PC-9 (cell line): ENCODE data around the gene GCGR. TPM values are rescaled to one million over a fixed set of nuclear protein-coding genes. Genes with fewer than 3 reads are reported as not detected.

Source experiments
- BruUV-seq: library from RNA; stranded (reverse); fragments of 400-500 nt; replicated peaks from 2 replicates; lab custom pipeline; 2021; lab: Mats Ljungman, UMichigan
- CTCF ChIA-PET: fragments of 300-600 bp; sonication (Branson Sonifier 250); formaldehyde crosslinking; loops from one replicate; lab custom pipeline; 2022; ENCODE audit warnings: antibody characterized with exemption; lab: Charles Lee
- POLR2A ChIA-PET: fragments of 300-600 bp; sonication (Branson Sonifier 250); formaldehyde crosslinking; loops from one replicate; lab custom pipeline; 2022; ENCODE audit warnings: antibody characterized with exemption; ENCODE audit not compliant: unreplicated experiment; lab: Charles Lee
- DNase-seq, 2 experiments: peaks; one replicate each; pipeline versions ENCODE4 v3.0.0 to v3.0.0-alpha.2; 2015 to 2022; ENCODE audit warnings: mixed read lengths in 1 of 2
- H2AFZ ChIP-seq: fragments of 200-600 bp; sonication (generic); 2 replicates; pipeline ENCODE4 v1.8.1; 2017; ENCODE audit warnings: antibody characterized with exemption
- H3F3A ChIP-seq: fragments of 200-600 bp; sonication (generic); 2 replicates; pipeline ENCODE4 v1.8.1; 2017; ENCODE audit warnings: antibody characterized with exemption, mild to moderate bottlenecking, low read depth; ENCODE audit not compliant: insufficient read depth
- H3K27ac ChIP-seq: fragments of 200-600 bp; sonication (generic); 2 replicates; pipeline ENCODE4 v1.6.1; 2016; ENCODE audit warnings: mixed run types
- H3K27me3 ChIP-seq: fragments of 200-600 bp; sonication (generic); 2 replicates; pipeline ENCODE4 v1.6.1; 2016; ENCODE audit warnings: low read depth, mixed run types; ENCODE audit not compliant: insufficient read depth
- H3K36me3 ChIP-seq: fragments of 200-600 bp; sonication (generic); 2 replicates; pipeline ENCODE4 v1.6.1; 2016; ENCODE audit warnings: low read depth, mixed run types
- H3K4me1 ChIP-seq: fragments of 200-600 bp; sonication (generic); replicated peaks from 2 replicates; pipeline ENCODE4 v1.6.1; 2016; ENCODE audit warnings: mixed run types; ENCODE audit not compliant: insufficient read depth
- H3K4me2 ChIP-seq: fragments of 200-600 bp; sonication (generic); 2 replicates; pipeline ENCODE4 v1.6.1; 2017; ENCODE audit warnings: mixed run types
- H3K4me3 ChIP-seq: fragments of 200-600 bp; sonication (generic); 2 replicates; pipeline ENCODE4 v1.6.1; 2016; ENCODE audit warnings: mixed run types
- H3K79me2 ChIP-seq: fragments of 200-600 bp; sonication (generic); 2 replicates; pipeline ENCODE4 v1.6.1; 2017; ENCODE audit warnings: low read depth, mixed run types
- H3K9me2 ChIP-seq: fragments of 200-600 bp; sonication (generic); 2 replicates; pipeline ENCODE4 v1.8.1; 2017; ENCODE audit warnings: mild to moderate bottlenecking; ENCODE audit not compliant: insufficient read depth
- H3K9me3 ChIP-seq: fragments of 200-600 bp; sonication (generic); 2 replicates; pipeline ENCODE4 v1.8.1; 2016; ENCODE audit warnings: low read depth; ENCODE audit not compliant: insufficient read depth
- H4K20me1 ChIP-seq: fragments of 200-600 bp; sonication (generic); 2 replicates; pipeline ENCODE4 v1.8.1; 2017; ENCODE audit not compliant: insufficient read depth
- EZH2 ChIP-seq: fragments of 200-600 bp; sonication (generic); IDR thresholded peaks from 2 replicates; pipeline ENCODE4 v1.8.0; 2017; ENCODE audit warnings: antibody characterized with exemption, low read depth
- intact Hi-C: fragments of 100-400 bp; cut with micrococcal nuclease; formaldehyde crosslinking; loops from one replicate; pipeline ENCODE4 v1.10.0; 2022; ENCODE audit not compliant: unreplicated experiment
- total RNA-seq: library from RNA; stranded (reverse); gene quantifications from 2 replicates; pipeline ENCODE4 v1.2.3, GENCODE V29; 2021
- TF ChIP-seq, protein P1 (sequence below): fragments of 200-600 bp; sonication (generic); conservative IDR thresholded peaks from 2 replicates; pipeline ENCODE4 v1.6.1; 2017; ENCODE audit warnings: mixed run types, antibody characterized with exemption, mild to moderate bottlenecking, moderate library complexity

The GCGR gene
- total RNA-seq, 1 experiment from 2014 or later, result not detected

DNA sequence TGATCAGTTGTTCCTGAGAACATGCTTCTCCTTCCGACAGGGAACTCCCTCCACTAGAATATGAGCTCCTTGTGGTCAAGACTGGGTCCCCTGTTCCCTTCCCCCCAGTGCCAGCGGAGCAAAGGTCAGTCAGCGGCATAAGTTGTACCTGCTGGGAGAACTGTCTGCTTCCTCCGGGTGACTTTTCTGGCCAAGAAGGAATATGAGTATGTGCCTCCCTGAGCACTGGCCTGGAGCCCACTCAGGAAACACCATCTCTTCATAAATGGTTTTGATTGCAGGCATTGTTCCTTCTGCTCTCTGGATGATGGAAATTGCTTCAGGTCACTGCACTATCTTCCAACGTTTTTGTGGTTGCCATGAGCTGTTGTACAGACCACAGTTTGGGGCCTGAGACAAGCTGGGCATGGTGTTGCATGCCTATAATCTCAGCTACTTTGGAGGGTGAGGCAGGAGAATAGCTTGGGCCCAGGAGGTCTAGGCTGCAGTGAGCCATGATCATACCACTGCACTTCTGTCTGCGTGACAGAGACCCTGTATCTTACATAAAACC is 59.2 kb downstream of the GCGR start:
- H3K36me3 ChIP-seq, result peaks cover 10% of the 10 kb centered on the region; the same call in 1 of the 2 replicates
- H3F3A ChIP-seq, result peaks cover 47% of the 10 kb centered on the region; the same call in 1 of the 2 replicates
- no TSS peak for BruUV-seq
- POLR2A ChIA-PET, result no interaction called here
- no peak overlapping the region for H3K27ac ChIP-seq
- no peaks in the 10 kb centered on the region for H3K27me3 ChIP-seq
- peaks cover 53% of the 10 kb centered on the region for H3K79me2 ChIP-seq
- no peaks in the 10 kb centered on the region for H3K9me3 ChIP-seq
- peaks cover 39% of the 10 kb centered on the region; the same call in 1 of the 2 replicates for H4K20me1 ChIP-seq
- intact Hi-C loops, result no loop called here
- no peaks in the 10 kb centered on the region for H3K4me1 ChIP-seq
- H2AFZ ChIP-seq, result no peak overlapping the region
- CTCF ChIA-PET, result interaction anchor here (0.6 kb wide), 2 partner anchors 9 to 129 kb away, joined by 3 read pairs; no protein-coding TSS in a partner anchor
- TF ChIP-seq, protein P1, sequence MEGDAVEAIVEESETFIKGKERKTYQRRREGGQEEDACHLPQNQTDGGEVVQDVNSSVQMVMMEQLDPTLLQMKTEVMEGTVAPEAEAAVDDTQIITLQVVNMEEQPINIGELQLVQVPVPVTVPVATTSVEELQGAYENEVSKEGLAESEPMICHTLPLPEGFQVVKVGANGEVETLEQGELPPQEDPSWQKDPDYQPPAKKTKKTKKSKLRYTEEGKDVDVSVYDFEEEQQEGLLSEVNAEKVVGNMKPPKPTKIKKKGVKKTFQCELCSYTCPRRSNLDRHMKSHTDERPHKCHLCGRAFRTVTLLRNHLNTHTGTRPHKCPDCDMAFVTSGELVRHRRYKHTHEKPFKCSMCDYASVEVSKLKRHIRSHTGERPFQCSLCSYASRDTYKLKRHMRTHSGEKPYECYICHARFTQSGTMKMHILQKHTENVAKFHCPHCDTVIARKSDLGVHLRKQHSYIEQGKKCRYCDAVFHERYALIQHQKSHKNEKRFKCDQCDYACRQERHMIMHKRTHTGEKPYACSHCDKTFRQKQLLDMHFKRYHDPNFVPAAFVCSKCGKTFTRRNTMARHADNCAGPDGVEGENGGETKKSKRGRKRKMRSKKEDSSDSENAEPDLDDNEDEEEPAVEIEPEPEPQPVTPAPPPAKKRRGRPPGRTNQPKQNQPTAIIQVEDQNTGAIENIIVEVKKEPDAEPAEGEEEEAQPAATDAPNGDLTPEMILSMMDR, result no peak
- TF ChIP-seq EZH2, result no peak
- DNase-seq, result no peak
- no peak overlapping the region for H3K4me3 ChIP-seq
- H3K9me2 ChIP-seq, result no peaks in the 10 kb centered on the region
- H3K4me2 ChIP-seq, result peak overlapping the region; percentile 81; the same call in 1 of the 2 replicates

Other genes with a start within 250 kb of the GCGR start
- 154 and 208 TPM in 2 replicates for gene NPLOC4, start 167.0 kb upstream of the GCGR start, total RNA-seq
- gene TSPAN10, start 167.0 kb upstream of the GCGR start, total RNA-seq, result 8.6 and 15.0 TPM in 2 replicates
- gene PDE6G, start 147.6 kb upstream of the GCGR start, total RNA-seq, result 0.68 and 1.3 TPM in 2 replicates
- 40.2 and 66.0 TPM in 2 replicates for gene OXLD1, start 137.5 kb upstream of the GCGR start, total RNA-seq
- gene CCDC137, start 137.4 kb upstream of the GCGR start, total RNA-seq, result 29.3 and 30.0 TPM in 2 replicates
- gene ARL16, start 120.4 kb upstream of the GCGR start, total RNA-seq, result 41.7 and 48.3 TPM in 2 replicates
- 149 and 166 TPM in 2 replicates for gene HGS, start 120.1 kb upstream of the GCGR start, total RNA-seq
- gene MRPL12, start 100.8 kb upstream of the GCGR start, total RNA-seq, result 98.6 and 142 TPM in 2 replicates
- 83.6 and 86.5 TPM in 2 replicates for gene SLC25A10, start 91.9 kb upstream of the GCGR start, total RNA-seq
- 53.8 and 84.0 TPM in 2 replicates for gene MCRIP1, start 29.1 kb downstream of the GCGR start, total RNA-seq
- gene PPP1R27, start 30.9 kb downstream of the GCGR start, total RNA-seq, result not detected in 2 replicates
- gene P4HB, start 56.4 kb downstream of the GCGR start, total RNA-seq, result 636 and 782 TPM in 2 replicates
- gene ARHGDIA, start 67.2 kb downstream of the GCGR start, total RNA-seq, result 242 and 309 TPM in 2 replicates
- 138 and 156 TPM in 2 replicates for gene ALYREF, start 87.4 kb downstream of the GCGR start, total RNA-seq
- 187 and 256 TPM in 2 replicates for gene ANAPC11, start 87.6 kb downstream of the GCGR start, total RNA-seq
- gene NPB, start 98.1 kb downstream of the GCGR start, total RNA-seq, result 0.83 and 1.1 TPM in 2 replicates
- 54.7 and 82.2 TPM in 2 replicates for gene PCYT2, start 107.2 kb downstream of the GCGR start, total RNA-seq
- gene SIRT7, start 114.0 kb downstream of the GCGR start, total RNA-seq, result 78.3 and 98.5 TPM in 2 replicates
- gene MAFG, start 123.6 kb downstream of the GCGR start, total RNA-seq, result 79.5 and 85.9 TPM in 2 replicates
- 88.9 and 120 TPM in 2 replicates for gene PYCR1, start 133.2 kb downstream of the GCGR start, total RNA-seq
- gene MYADML2, start 143.1 kb downstream of the GCGR start, total RNA-seq, result not detected in 2 replicates
- 0.33 TPM in 1 of 2 replicates, not detected in the other for gene NOTUM, start 157.0 kb downstream of the GCGR start, total RNA-seq
- gene ASPSCR1, start 173.5 kb downstream of the GCGR start, total RNA-seq, result 54.9 and 80.0 TPM in 2 replicates
- gene CENPX, start 218.7 kb downstream of the GCGR start, total RNA-seq, result 115 and 132 TPM in 2 replicates
- gene LRRC45, start 219.2 kb downstream of the GCGR start, total RNA-seq, result 41.5 and 42.6 TPM in 2 replicates
- gene RAC3, start 227.5 kb downstream of the GCGR start, total RNA-seq, result 32.3 and 41.6 TPM in 2 replicates
- gene DCXR, start 233.5 kb downstream of the GCGR start, total RNA-seq, result 120 and 129 TPM in 2 replicates
- gene RFNG, start 247.7 kb downstream of the GCGR start, total RNA-seq, result 40.4 and 49.1 TPM in 2 replicates
- 121 and 124 TPM in 2 replicates for gene GPS1, start 247.7 kb downstream of the GCGR start, total RNA-seq